K562 (cell line): ENCODE data around the gene TMEM120B. TPM values are rescaled to one million over a fixed set of nuclear protein-coding genes. Genes with fewer than 3 reads are reported as not detected.

ENCODE experiments used
- CXXC5 ChIP-seq: fragments of 250-450 bp; sonication (Bioruptor Pico); IDR thresholded peaks from 2 replicates; pipeline ENCODE4 v1.8.0; 2022; ENCODE audit warnings: inconsistent platforms, mild to moderate bottlenecking, moderate library complexity
- GATAD2B ChIP-seq: fragments of 450-650 bp; IDR thresholded peaks from 2 replicates; pipeline ENCODE4 v1.6.1; 2017; ENCODE audit warnings: mild to moderate bottlenecking, borderline replicate concordance
- MAZ ChIP-seq, 2 experiments: fragments of 450-650 bp in 1 of 2; sonication (generic) in 1 of 2; formaldehyde crosslinking; IDR thresholded peaks in 1 of 2; conservative IDR thresholded peaks in 1 of 2; 2 replicates each; pipeline versions ENCODE4 v1.4.0 to v1.5.0; 2020; ENCODE audit warnings: mild to moderate bottlenecking in 1 of 2, missing genetic modification reagents in 1 of 2
- NONO ChIP-seq, 2 experiments: fragments of 200-400 bp in 1 of 2; fragments of 450-650 bp in 1 of 2; formaldehyde crosslinking in 1 of 2; IDR thresholded peaks; 2 replicates each; pipeline ENCODE4 v1.6.1; 2017; ENCODE audit warnings: low read depth in 2 of 2, mild to moderate bottlenecking in 2 of 2, moderate library complexity in 2 of 2, low read length in 1 of 2
- NR2C1 ChIP-seq, 2 experiments: fragments of 450-650 bp; IDR thresholded peaks; 2 replicates each; pipeline ENCODE4 v1.6.1; 2017; ENCODE audit warnings: mild to moderate bottlenecking in 2 of 2, antibody characterized with exemption in 1 of 2, inconsistent platforms in 1 of 2, missing compliant biosample characterization in 1 of 2, missing genetic modification characterization in 1 of 2
- STAG1 ChIP-seq: sonication (generic); formaldehyde crosslinking; IDR thresholded peaks from 2 replicates; pipeline ENCODE4 v1.5.0; 2020; ENCODE audit warnings: missing genetic modification reagents, borderline replicate concordance
- TEAD1 ChIP-seq, 2 experiments: fragments of 450-650 bp in 1 of 2; sonication (generic) in 1 of 2; formaldehyde crosslinking; IDR thresholded peaks; 2 replicates each; pipeline versions ENCODE4 v1.4.0 to v1.8.0; 2020 to 2022; ENCODE audit warnings: mild to moderate bottlenecking in 2 of 2, missing genetic modification reagents in 1 of 2
- TRIM24 ChIP-seq, 2 experiments: fragments of 450-650 bp; IDR thresholded peaks; 2 replicates each; pipeline ENCODE4 v1.6.1; 2016
- XRCC4 ChIP-seq: IDR thresholded peaks from one replicate; pipeline ENCODE4 v1.6.1; 2011; ENCODE audit not compliant: insufficient read depth, insufficient read length; ENCODE audit errors: extremely low read depth
- ZFP30 ChIP-seq: fragments of 250-450 bp; sonication (Bioruptor Pico); IDR thresholded peaks from 2 replicates; pipeline ENCODE4 v1.8.0; 2022; ENCODE audit warnings: moderate library complexity, mild to moderate bottlenecking, inconsistent platforms, borderline replicate concordance
- ZNF592 ChIP-seq: fragments of 450-650 bp; IDR thresholded peaks from 2 replicates; pipeline ENCODE4 v1.6.1; 2017; ENCODE audit warnings: antibody characterized with exemption, mild to moderate bottlenecking
- ZNF644 ChIP-seq: fragments of 200-800 bp; sonication (Bioruptor generic); IDR thresholded peaks from 2 replicates; pipeline ENCODE4 v1.6.1; 2016; ENCODE audit warnings: low read depth, missing genetic modification characterization, missing compliant biosample characterization
- ZNF778 ChIP-seq: fragments of 450-650 bp; formaldehyde crosslinking; IDR thresholded peaks from 2 replicates; pipeline ENCODE4 v1.4.0; 2020; ENCODE audit warnings: mild to moderate bottlenecking, moderate library complexity
- polyA plus RNA-seq, 8 experiments: library from polyadenylated mRNA; depleted of rRNA in 4 of 8; stranded (reverse) in 5 of 8; unstranded in 3 of 8; fragments of >200 nt; fragmentation: Nextera tagmentation in 2 of 8; fragmentation: Illumina TruSeq in 1 of 8; extraction: Ambion mirVana in 2 of 8; extraction: Trizol in 1 of 8; gene quantifications; 2 replicates each; pipeline versions ENCODE4 v1.2.1 to v1.2.3, GENCODE V29; 2011 to 2014; ENCODE audit warnings: inconsistent platforms in 1 of 8, missing spikeins in 1 of 8
- total RNA-seq, 7 experiments: library from RNA; depleted of rRNA in 6 of 7; stranded (reverse); fragments of >200 nt in 6 of 7; fragmentation: Illumina TruSeq in 2 of 7; extraction: Trizol in 2 of 7; gene quantifications; 2 replicates each; pipeline versions ENCODE4 v1.2.1 to v1.2.3, GENCODE V29; 2011 to 2021; ENCODE audit warnings: low replicate concordance in 1 of 7
- TF ChIP-seq, protein P1 (sequence below): fragments of 450-650 bp; IDR thresholded peaks from 2 replicates; pipeline ENCODE4 v1.6.1; 2016; ENCODE audit warnings: antibody characterized with exemption
- TF ChIP-seq, protein P2 (sequence below): sonication (generic); formaldehyde crosslinking; IDR thresholded peaks from 2 replicates; pipeline ENCODE4 v1.8.0; 2023; ENCODE audit warnings: missing genetic modification reagents, mild to moderate bottlenecking, borderline replicate concordance

Gene TMEM120B
- total and polyA plus RNA-seq, 9 of the 15 experiments (the other 6 are each of a cell fraction or from before 2014, with no cell fraction given): 1.7 to 18.6 (median 7.4) TPM

GRCh38 chr12:121773011-121773777 is 60.6 kb downstream of the TMEM120B start (continued):
- TF ChIP-seq MAZ (CRISPR knock-in tag; conservative IDR thresholded peaks at IDR 0.05 in 1 of 2, IDR thresholded peaks at IDR 0.05 in 1 of 2) (peak; percentile 40 to 63; a peak in 2 of 4 replicates), ZFP30 (no peak), NONO (IDR thresholded peaks at IDR 0.05; ENCODE audit: low read depth in 2 of 2, low read length in 1 of 2) (0 out of 4 replicates have a peak, but pooled peaks of 1 of the 2 experiments have one; percentile 13), ZNF592 (peak; percentile 45; the same call in 1 of the 2 replicates), CXXC5 (peak; percentile 25; the same call in 1 of the 2 replicates), STAG1 (CRISPR knock-in tag) (peak; percentile 93; the same call in 1 of the 2 replicates), TRIM24 (IDR thresholded peaks at IDR 0.05) (no peak), TEAD1 (CRISPR knock-in tag; IDR thresholded peaks at IDR 0.05) (0 out of 4 replicates have a peak, but pooled peaks of 1 of the 2 experiments have one; percentile 42), XRCC4 (no peak), GATAD2B (no peak), NR2C1 (IDR thresholded peaks at IDR 0.05) (no peak), NR2C1 (tag; IDR thresholded peaks at IDR 0.05) (no peak), ZNF778 (CRISPR knock-in tag) (no peak), ZNF644 (tag) (no peak)
- TF ChIP-seq, protein P1, sequence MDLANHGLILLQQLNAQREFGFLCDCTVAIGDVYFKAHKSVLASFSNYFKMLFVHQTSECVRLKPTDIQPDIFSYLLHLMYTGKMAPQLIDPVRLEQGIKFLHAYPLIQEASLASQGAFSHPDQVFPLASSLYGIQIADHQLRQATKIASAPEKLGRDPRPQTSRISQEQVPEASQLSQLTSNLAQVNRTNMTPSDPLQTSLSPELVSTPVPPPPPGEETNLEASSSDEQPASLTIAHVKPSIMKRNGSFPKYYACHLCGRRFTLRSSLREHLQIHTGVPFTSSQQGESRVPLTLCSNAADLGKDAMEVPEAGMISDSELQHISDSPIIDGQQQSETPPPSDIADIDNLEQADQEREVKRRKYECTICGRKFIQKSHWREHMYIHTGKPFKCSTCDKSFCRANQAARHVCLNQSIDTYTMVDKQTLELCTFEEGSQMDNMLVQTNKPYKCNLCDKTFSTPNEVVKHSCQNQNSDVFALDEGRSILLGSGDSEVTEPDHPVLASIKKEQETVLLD: no peak
- TF ChIP-seq, protein P2, sequence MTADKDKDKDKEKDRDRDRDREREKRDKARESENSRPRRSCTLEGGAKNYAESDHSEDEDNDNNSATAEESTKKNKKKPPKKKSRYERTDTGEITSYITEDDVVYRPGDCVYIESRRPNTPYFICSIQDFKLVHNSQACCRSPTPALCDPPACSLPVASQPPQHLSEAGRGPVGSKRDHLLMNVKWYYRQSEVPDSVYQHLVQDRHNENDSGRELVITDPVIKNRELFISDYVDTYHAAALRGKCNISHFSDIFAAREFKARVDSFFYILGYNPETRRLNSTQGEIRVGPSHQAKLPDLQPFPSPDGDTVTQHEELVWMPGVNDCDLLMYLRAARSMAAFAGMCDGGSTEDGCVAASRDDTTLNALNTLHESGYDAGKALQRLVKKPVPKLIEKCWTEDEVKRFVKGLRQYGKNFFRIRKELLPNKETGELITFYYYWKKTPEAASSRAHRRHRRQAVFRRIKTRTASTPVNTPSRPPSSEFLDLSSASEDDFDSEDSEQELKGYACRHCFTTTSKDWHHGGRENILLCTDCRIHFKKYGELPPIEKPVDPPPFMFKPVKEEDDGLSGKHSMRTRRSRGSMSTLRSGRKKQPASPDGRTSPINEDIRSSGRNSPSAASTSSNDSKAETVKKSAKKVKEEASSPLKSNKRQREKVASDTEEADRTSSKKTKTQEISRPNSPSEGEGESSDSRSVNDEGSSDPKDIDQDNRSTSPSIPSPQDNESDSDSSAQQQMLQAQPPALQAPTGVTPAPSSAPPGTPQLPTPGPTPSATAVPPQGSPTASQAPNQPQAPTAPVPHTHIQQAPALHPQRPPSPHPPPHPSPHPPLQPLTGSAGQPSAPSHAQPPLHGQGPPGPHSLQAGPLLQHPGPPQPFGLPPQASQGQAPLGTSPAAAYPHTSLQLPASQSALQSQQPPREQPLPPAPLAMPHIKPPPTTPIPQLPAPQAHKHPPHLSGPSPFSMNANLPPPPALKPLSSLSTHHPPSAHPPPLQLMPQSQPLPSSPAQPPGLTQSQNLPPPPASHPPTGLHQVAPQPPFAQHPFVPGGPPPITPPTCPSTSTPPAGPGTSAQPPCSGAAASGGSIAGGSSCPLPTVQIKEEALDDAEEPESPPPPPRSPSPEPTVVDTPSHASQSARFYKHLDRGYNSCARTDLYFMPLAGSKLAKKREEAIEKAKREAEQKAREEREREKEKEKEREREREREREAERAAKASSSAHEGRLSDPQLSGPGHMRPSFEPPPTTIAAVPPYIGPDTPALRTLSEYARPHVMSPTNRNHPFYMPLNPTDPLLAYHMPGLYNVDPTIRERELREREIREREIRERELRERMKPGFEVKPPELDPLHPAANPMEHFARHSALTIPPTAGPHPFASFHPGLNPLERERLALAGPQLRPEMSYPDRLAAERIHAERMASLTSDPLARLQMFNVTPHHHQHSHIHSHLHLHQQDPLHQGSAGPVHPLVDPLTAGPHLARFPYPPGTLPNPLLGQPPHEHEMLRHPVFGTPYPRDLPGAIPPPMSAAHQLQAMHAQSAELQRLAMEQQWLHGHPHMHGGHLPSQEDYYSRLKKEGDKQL (CRISPR knock-in tag): no peak
